ENCODE measurements around the gene TP53TG5. TPM values are rescaled to one million over a fixed set of nuclear protein-coding genes. Genes with fewer than 3 reads are reported as not detected.
A peak's percentile ranks its signal among the peaks of the same experiment; 100 is the strongest.

TP53TG5 gene
- total and polyA plus RNA-seq, 2 experiments from 2014 or later = not detected

GRCh38 chr20:45350217-45350616 lies 27.9 kb downstream of the TP53TG5 start (continued):
- TF ChIP-seq POLR2AphosphoS5 (IDR thresholded peaks at IDR 0.05; ENCODE audit: low read depth) = no peak
- TF ChIP-seq CTCF (conservative IDR thresholded peaks at IDR 0.05; ENCODE audit: low read depth in 2 of 2) = no peak
- no peak for TF ChIP-seq CREB1 (CRISPR knock-in tag; IDR thresholded peaks at IDR 0.05; ENCODE audit: low read depth)
- no peak for TF ChIP-seq ETS1 (IDR thresholded peaks at IDR 0.05)
- no peak for TF ChIP-seq EZH2phosphoT487 (IDR thresholded peaks at IDR 0.05; ENCODE audit: unreplicated experiment)
- TF ChIP-seq EZH2 (IDR thresholded peaks at IDR 0.05; ENCODE audit: low read depth, unreplicated experiment) = no peak

- DNase-seq (ENCODE audit: low spot score) = peak; percentile 69
- peak; percentile 80 for ATAC-seq
- Histone ChIP-seq H3K4me3 (peak within 1 kb of the TSS; percentile 92), H3K9me2 (ENCODE audit: insufficient read depth) (no peaks in the 10 kb centered on the region), H3K27me3 (ENCODE audit: insufficient read depth) (peaks cover 9% of the 10 kb centered on the region; the same call in 1 of the 2 replicates), H3F3A (replicated peaks; ENCODE audit: low read depth) (0 out of 2 replicates have a peak, but pooled peaks cover 5% of the 10 kb centered on the region), H2AFZ (peak within 1 kb of the TSS; percentile 97), H3K27ac (ENCODE audit: low read depth) (no peak within 1 kb of the TSS), H3K4me2 (peak within 1 kb of the TSS; percentile 98), H4K20me1 (replicated peaks; ENCODE audit: insufficient read depth) (no peaks in the 10 kb centered on the region), H3K4me1 (ENCODE audit: insufficient read depth) (peaks cover 45% of the 10 kb centered on the region), H3K36me3 (ENCODE audit: insufficient read depth) (no peaks in the 10 kb centered on the region), H3K79me2 (replicated peaks; ENCODE audit: insufficient read depth) (peaks cover 47% of the 10 kb centered on the region)
- peak within 1 kb of the TSS; percentile 23; the same call in 1 of the 2 replicates for H3K27ac Mint-ChIP-seq
- TF ChIP-seq POLR2AphosphoS5 (IDR thresholded peaks at IDR 0.05; ENCODE audit: low read depth) (peak; percentile 96), CREB1 (CRISPR knock-in tag; IDR thresholded peaks at IDR 0.05; ENCODE audit: low read depth) (no peak)
- H3K9me3 Mint-ChIP-seq = no peaks in the 10 kb centered on the region
- H3K4me1 Mint-ChIP-seq = peaks cover 45% of the 10 kb centered on the region
- peaks cover 13% of the 10 kb centered on the region for H3K27me3 Mint-ChIP-seq (ENCODE audit: insufficient read depth, low read depth, poor library complexity)
- no peaks in the 10 kb centered on the region for H3K36me3 Mint-ChIP-seq (ENCODE audit: low read depth)
- peak within 1 kb of the TSS; percentile 91 for H3K4me3 Mint-ChIP-seq
Measured at GRCh38 chr20:45347936-45348778, 30.0 kb downstream of the TP53TG5 start, which contains the start of gene SDC4. SDC4 (minus strand) TSS chr20:45348424; CDS start chr20:45348384, 40 bp downstream.

- Histone ChIP-seq H4K20me1 (replicated peaks; ENCODE audit: insufficient read depth) (no peaks in the 10 kb centered on the region), H3K36me3 (ENCODE audit: insufficient read depth) (no peaks in the 10 kb centered on the region), H3K27me3 (ENCODE audit: insufficient read depth) (peaks cover 9% of the 10 kb centered on the region; the same call in 1 of the 2 replicates), H3F3A (replicated peaks; ENCODE audit: low read depth) (0 out of 2 replicates have a peak, but pooled peaks cover 5% of the 10 kb centered on the region), H3K27ac (ENCODE audit: low read depth) (no peak overlapping the region), H3K4me1 (ENCODE audit: insufficient read depth) (peaks cover 52% of the 10 kb centered on the region), H3K4me2 (peak overlapping the region; percentile 98), H3K79me2 (replicated peaks; ENCODE audit: insufficient read depth) (peaks cover 53% of the 10 kb centered on the region), H3K4me3 (peak overlapping the region; percentile 92), H3K9me2 (ENCODE audit: insufficient read depth) (no peaks in the 10 kb centered on the region), H2AFZ (0 out of 2 replicates have a peak overlapping the region, but pooled peaks have one; percentile 56)
- Mint-ChIP-seq H3K27me3 (ENCODE audit: insufficient read depth, low read depth, poor library complexity) (peaks cover 13% of the 10 kb centered on the region), H3K27ac (peak overlapping the region; percentile 23; the same call in 1 of the 2 replicates), H3K4me3 (peak overlapping the region; percentile 91), H3K36me3 (ENCODE audit: low read depth) (no peaks in the 10 kb centered on the region), H3K4me1 (peaks cover 52% of the 10 kb centered on the region), H3K9me3 (no peaks in the 10 kb centered on the region)
- no peak for DNase-seq (ENCODE audit: low spot score)
- no peak for ATAC-seq
- no peak for TF ChIP-seq ZNF331 (CRISPR knock-in tag; IDR thresholded peaks at IDR 0.05; ENCODE audit: low read depth)
- no peak for TF ChIP-seq NANOG (IDR thresholded peaks at IDR 0.05; ENCODE audit: borderline replicate concordance)
- no peak for TF ChIP-seq ETS1 (IDR thresholded peaks at IDR 0.05)
- no peak for TF ChIP-seq CTCF (conservative IDR thresholded peaks at IDR 0.05; ENCODE audit: low read depth in 2 of 2)
- TF ChIP-seq EZH2 (IDR thresholded peaks at IDR 0.05; ENCODE audit: low read depth, unreplicated experiment) = no peak
Measured at GRCh38 chr20:45347297-45347935, 30.7 kb downstream of the TP53TG5 start.

All from GM23338 (cell line).